ENCODE measurements around the gene POLR2H.
A peak's percentile ranks its signal among the peaks of the same experiment; 100 is the strongest.
"Not testable (repeated sequence)": the region's sequence is repeated elsewhere in the genome, so short reads cannot be mapped to it uniquely, and the experiment has no call there.

Gene POLR2H

GRCh38 chr3:184335661-184336546, 25.6 kb upstream of the POLR2H start:
- peak; percentile 82 to 84 for DNase-seq (ENCODE audit: low read depth in 2 of 2)

- no peak for DNase-seq (ENCODE audit: low read depth in 2 of 2)
Measured at GRCh38 chr3:184336547-184337398, 24.7 kb upstream of the POLR2H start.

DNA sequence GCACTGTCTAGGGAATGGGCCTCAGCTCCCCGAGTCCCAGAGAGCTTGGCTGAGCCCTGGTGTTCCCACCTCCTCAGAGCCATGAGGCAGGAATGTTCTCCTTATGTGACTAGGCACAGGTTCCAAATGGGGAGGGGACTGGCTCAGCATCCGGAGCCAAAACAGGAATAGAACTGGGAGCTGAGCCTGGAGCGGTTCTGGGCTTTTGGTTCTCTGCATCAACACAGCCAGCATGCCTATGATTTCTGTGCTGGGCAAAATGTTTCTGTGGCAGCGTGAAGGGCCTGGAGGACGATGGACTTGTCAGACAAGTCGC, 24.2 kb upstream of the POLR2H start, which contains the start of gene FAM131A:
Gene FAM131A, plus strand, starts transcription at position 202 of the 316 bp plus-strand sequence. Its CDS starts 31 bp downstream, at position 233.
- DNase-seq (ENCODE audit: low read depth in 2 of 2), result no peak

DNA sequence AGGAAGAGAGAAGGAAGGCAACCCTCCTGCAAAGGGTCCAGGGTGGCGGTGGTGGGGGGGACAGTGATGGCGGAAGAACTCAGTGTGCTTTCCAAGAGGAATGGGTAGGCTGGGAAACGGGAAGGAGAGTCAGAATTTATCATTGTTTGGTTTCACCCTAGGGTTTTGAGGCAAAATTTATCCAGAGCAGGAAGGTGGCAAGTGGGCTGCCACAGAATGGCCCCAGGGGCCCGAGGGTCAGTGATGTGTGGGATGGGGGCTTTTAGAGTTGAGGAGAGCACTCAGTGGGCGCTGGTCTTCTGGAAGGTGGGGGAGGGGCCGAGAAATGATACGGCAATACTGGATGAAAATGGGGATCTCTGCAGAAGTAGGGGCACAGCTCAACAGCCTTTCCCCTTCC, 23.5 kb upstream of the POLR2H start:
- no peak for DNase-seq (ENCODE audit: low read depth in 2 of 2)

GRCh38 chr3:184338511-184338945, 23.0 kb upstream of the POLR2H start:
- DNase-seq (ENCODE audit: low read depth in 2 of 2), result no peak

DNA sequence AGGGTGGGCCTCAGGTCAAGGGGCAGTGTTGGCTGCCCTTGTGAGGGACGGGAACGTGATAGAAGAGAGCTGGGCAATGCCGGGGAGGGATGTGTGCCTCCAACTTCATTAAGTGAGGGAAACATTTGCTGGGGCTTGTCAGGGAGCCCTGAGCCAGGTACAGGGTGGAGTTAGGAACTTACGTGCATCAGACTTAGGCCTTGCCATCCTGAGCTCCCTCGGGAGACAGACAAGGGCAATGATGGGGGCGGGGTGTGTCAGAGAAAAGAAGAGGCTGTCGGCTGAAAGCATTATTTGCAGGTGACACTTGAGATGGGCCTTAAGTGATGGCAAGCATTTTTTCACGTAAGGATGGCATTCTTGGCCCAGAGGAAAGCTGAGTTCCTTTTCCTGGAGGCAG, 22.5 kb upstream of the POLR2H start:
- no peak for DNase-seq (ENCODE audit: low read depth in 2 of 2)

GRCh38 chr3:184339451-184340135, 21.9 kb upstream of the POLR2H start:
- DNase-seq (ENCODE audit: low read depth in 2 of 2), result not testable (repeated sequence)

DNA sequence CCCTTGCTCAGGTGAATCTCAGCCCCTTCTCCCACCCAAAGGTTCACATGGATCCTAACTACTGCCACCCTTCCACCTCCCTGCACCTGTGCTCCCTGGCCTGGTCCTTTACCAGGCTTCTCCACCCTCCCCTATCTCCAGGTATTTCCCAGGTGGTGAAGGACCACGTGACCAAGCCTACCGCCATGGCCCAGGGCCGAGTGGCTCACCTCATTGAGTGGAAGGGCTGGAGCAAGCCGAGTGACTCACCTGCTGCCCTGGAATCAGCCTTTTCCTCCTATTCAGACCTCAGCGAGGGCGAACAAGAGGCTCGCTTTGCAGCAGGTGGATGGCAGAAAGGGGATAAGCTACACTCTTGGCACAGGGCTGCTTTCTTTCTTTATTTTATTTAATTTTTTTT, 19.6 kb upstream of the POLR2H start:
- no peak for DNase-seq (ENCODE audit: low read depth in 2 of 2)

GRCh38 chr3:184343200-184343876, 18.2 kb upstream of the POLR2H start:
- no peak for DNase-seq (ENCODE audit: low read depth in 2 of 2)

DNA sequence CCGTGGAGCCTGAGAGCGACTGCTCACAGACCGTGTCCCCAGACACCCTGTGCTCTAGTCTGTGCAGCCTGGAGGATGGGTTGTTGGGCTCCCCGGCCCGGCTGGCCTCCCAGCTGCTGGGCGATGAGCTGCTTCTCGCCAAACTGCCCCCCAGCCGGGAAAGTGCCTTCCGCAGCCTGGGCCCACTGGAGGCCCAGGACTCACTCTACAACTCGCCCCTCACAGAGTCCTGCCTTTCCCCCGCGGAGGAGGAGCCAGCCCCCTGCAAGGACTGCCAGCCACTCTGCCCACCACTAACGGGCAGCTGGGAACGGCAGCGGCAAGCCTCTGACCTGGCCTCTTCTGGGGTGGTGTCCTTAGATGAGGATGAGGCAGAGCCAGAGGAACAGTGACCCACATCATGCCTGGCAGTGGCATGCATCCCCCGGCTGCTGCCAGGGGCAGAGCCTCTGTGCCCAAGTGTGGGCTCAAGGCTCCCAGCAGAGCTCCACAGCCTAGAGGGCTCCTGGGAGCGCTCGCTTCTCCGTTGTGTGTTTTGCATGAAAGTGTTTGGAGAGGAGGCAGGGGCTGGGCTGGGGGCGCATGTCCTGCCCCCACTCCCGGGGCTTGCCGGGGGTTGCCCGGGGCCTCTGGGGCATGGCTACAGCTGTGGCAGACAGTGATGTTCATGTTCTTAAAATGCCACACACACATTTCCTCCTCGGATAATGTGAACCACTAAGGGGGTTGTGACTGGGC, 16.8 kb upstream of the POLR2H start:
- DNase-seq (ENCODE audit: low read depth in 2 of 2), result no peak

- DNase-seq (ENCODE audit: low read depth in 2 of 2), result no peak
Measured at GRCh38 chr3:184345317-184346144, 16.0 kb upstream of the POLR2H start.

- no peak for DNase-seq (ENCODE audit: low read depth in 2 of 2)
Measured at GRCh38 chr3:184346480-184347190, 14.9 kb upstream of the POLR2H start.

- no peak for DNase-seq (ENCODE audit: low read depth in 2 of 2)
Measured at GRCh38 chr3:184347321-184348056, 14.0 kb upstream of the POLR2H start.

DNA sequence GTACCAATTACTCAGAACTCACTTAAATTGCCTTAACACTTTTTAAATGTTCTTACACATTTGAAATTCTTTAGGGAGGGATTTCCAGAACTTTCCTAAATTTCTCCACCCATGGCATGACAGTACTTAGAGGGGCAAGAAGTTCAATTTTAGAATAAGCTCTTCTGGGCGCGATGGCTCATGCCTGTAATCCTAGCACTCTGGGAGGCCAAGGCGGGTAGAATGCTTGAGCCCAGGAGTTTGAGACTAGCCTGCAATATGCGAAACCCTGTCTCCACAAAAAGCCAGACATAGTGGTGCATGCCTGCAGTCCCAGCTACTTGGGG, 13.5 kb upstream of the POLR2H start:
- no peak for DNase-seq (ENCODE audit: low read depth in 2 of 2)

- no peak for DNase-seq (ENCODE audit: low read depth in 2 of 2)
Measured at GRCh38 chr3:184349563-184350470, 11.7 kb upstream of the POLR2H start.

GRCh38 chr3:184350618-184351017, 10.9 kb upstream of the POLR2H start:
- no peak for DNase-seq (ENCODE audit: low read depth in 2 of 2)

DNA sequence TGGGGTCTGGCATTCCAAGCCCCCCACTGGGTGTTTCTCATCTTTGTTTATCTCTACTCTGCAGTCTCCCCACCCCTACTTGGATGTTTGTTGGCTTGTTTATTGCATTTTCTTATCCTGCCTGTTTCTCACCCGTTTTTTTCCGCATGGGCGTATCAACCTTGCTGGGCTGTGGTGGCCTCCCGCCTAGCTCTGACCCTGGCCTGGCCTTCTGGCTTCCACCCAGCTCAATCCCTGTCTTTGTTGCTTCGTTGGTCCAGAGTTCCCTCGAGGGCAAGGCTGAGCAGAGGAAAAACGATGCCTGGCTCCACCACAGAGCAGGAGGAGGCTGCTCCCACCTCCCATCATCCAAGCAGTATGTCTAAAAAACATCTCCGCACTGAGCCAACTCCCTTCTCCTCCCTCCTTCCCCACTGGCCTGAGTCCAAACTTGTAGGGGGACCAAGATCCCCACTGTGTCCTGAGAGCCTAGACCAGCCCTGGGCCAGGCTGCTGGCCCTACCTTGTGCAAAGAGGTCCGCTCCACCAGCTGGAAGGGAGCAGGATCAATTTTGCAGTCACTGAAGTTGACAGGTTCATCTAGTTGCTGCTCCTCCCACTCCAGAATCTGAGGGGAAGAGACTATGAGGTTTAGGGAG, 9.9 kb upstream of the POLR2H start:
- no peak for DNase-seq (ENCODE audit: low read depth in 2 of 2)

Measured in activated CD4-positive, alpha-beta T cell treated with anti-CD3 and anti-CD28 coated beads for 24 hours (primary cell).